Trophoblast cell (in vitro differentiated cells and primary cell): ENCODE results near the gene DGKE.

Source experiments
- DNase-seq, 2 donors: peaks; one replicate each; pipeline ENCODE4 v3.0.0-alpha.2; 2016
- H2AFZ ChIP-seq: 2 replicates; pipeline ENCODE4 v1.6.1; 2013; ENCODE audit warnings: low read length, moderate library complexity, mild to moderate bottlenecking; ENCODE audit not compliant: insufficient read depth, poor library complexity
- H2AK5ac ChIP-seq: 2 replicates; pipeline ENCODE4 v1.6.1; 2013; ENCODE audit warnings: mild to moderate bottlenecking, low read length
- H2BK120ac ChIP-seq: 2 replicates; pipeline ENCODE4 v1.6.1; 2013; ENCODE audit warnings: low read length, mild to moderate bottlenecking, moderate library complexity; ENCODE audit not compliant: insufficient read depth, poor library complexity
- H2BK12ac ChIP-seq: 2 replicates; pipeline ENCODE4 v1.6.1; 2013; ENCODE audit warnings: mild to moderate bottlenecking, low read length, moderate library complexity
- H2BK5ac ChIP-seq: 2 replicates; pipeline ENCODE4 v1.6.1; 2013; ENCODE audit warnings: low read length, low read depth, moderate library complexity, mild to moderate bottlenecking; ENCODE audit not compliant: poor library complexity
- H3K14ac ChIP-seq: 2 replicates; pipeline ENCODE4 v1.6.1; 2013; ENCODE audit warnings: mild to moderate bottlenecking, low read length
- H3K18ac ChIP-seq: 2 replicates; pipeline ENCODE4 v1.6.1; 2013; ENCODE audit warnings: mild to moderate bottlenecking, low read length
- H3K23ac ChIP-seq: 2 replicates; pipeline ENCODE4 v1.6.1; 2013; ENCODE audit warnings: low read length
- H3K27ac ChIP-seq: 2 replicates; pipeline ENCODE4 v1.5.1; 2013; ENCODE audit warnings: low read depth, mild to moderate bottlenecking, inconsistent platforms, low read length, moderate library complexity
- H3K27me3 ChIP-seq: 2 replicates; pipeline ENCODE4 v1.6.1; 2013; ENCODE audit warnings: inconsistent platforms, mild to moderate bottlenecking, low read length, moderate library complexity; ENCODE audit not compliant: insufficient read depth
- H3K36me3 ChIP-seq, 2 experiments: 1 replicate in 1 of 2; 2 replicates in 1 of 2; pipeline ENCODE4 v1.6.1; 2013; ENCODE audit warnings: low read length in 2 of 2, mild to moderate bottlenecking in 2 of 2, moderate library complexity in 1 of 2; ENCODE audit not compliant: insufficient read depth in 2 of 2, control insufficient read depth in 1 of 2
- H3K4ac ChIP-seq: 2 replicates; pipeline ENCODE4 v1.6.1; 2013; ENCODE audit warnings: low read depth, mild to moderate bottlenecking, low read length, moderate library complexity
- H3K4me1 ChIP-seq, 2 experiments: 1 replicate in 1 of 2; 2 replicates in 1 of 2; pipeline ENCODE4 v1.6.1; 2013; ENCODE audit warnings: low read length in 2 of 2, mild to moderate bottlenecking in 2 of 2, moderate library complexity in 1 of 2; ENCODE audit not compliant: insufficient read depth in 2 of 2, control insufficient read depth in 1 of 2
- H3K4me2 ChIP-seq: 2 replicates; pipeline ENCODE4 v1.6.1; 2013; ENCODE audit warnings: inconsistent platforms, mild to moderate bottlenecking, low read length, moderate library complexity
- H3K4me3 ChIP-seq: 2 replicates; pipeline ENCODE4 v1.5.1; 2013; ENCODE audit warnings: mild to moderate bottlenecking, low read depth, low read length, inconsistent platforms
- H3K79me1 ChIP-seq: one replicate; pipeline ENCODE4 v1.6.1; 2013; ENCODE audit warnings: low read length
- H3K79me2 ChIP-seq: 2 replicates; pipeline ENCODE4 v1.6.1; 2013; ENCODE audit warnings: low read length, mild to moderate bottlenecking; ENCODE audit not compliant: control insufficient read depth, insufficient read depth, poor library complexity
- H3K9ac ChIP-seq: 2 replicates; pipeline ENCODE4 v1.6.1; 2013; ENCODE audit warnings: mild to moderate bottlenecking, low read length
- H3K9me3 ChIP-seq: 2 replicates; pipeline ENCODE4 v1.6.1; 2013; ENCODE audit warnings: low read depth, mild to moderate bottlenecking, control low read depth, inconsistent platforms, low read length; ENCODE audit not compliant: insufficient read depth
- H4K12ac ChIP-seq: 2 replicates; pipeline ENCODE4 v1.6.1; 2013; ENCODE audit warnings: low read depth, mild to moderate bottlenecking, low read length, moderate library complexity
- H4K8ac ChIP-seq: 2 replicates; pipeline ENCODE4 v1.6.1; 2013; ENCODE audit warnings: low read depth, mild to moderate bottlenecking, low read length, moderate library complexity
- H4K91ac ChIP-seq: one replicate; pipeline ENCODE4 v1.6.1; 2013; ENCODE audit warnings: low read depth, mild to moderate bottlenecking, low read length, moderate library complexity
- WGBS: extraction: QIAGEN DNeasy Blood & Tissue Kit; methylation state at CpG from one replicate; pipeline ENCODE4 v1.1.7; 2013; ENCODE audit warnings: missing lambda C conversion rate; ENCODE audit not compliant: insufficient read length, insufficient coverage; ENCODE audit errors: extremely low coverage; 5-methylcytosine and 5-hydroxymethylcytosine counted together

The DGKE gene

GRCh38 chr17:56883616-56884015, 49.7 kb downstream of the DGKE start:
- H2BK5ac ChIP-seq: no peak overlapping the region
- no peaks in the 10 kb centered on the region for H3K27me3 ChIP-seq
- no peak overlapping the region for H4K91ac ChIP-seq
- H4K8ac ChIP-seq: no peak overlapping the region
- no peak overlapping the region for H3K9ac ChIP-seq
- H3K79me1 ChIP-seq: no peaks in the 10 kb centered on the region
- H2AK5ac ChIP-seq: no peak overlapping the region
- H3K18ac ChIP-seq: no peak overlapping the region
- H3K36me3 ChIP-seq: peaks cover 0 to 4% of the 10 kb centered on the region in 2 experiments
- H3K4me2 ChIP-seq: no peak overlapping the region
- H3K4ac ChIP-seq: no peak overlapping the region
- H2BK120ac ChIP-seq: no peak overlapping the region
- no CpG with 5 or more reads among the region's 1 CpG for WGBS
- H2BK12ac ChIP-seq: no peak overlapping the region
- no peaks in the 10 kb centered on the region for H3K79me2 ChIP-seq
- no peak overlapping the region for H3K14ac ChIP-seq
- no peak overlapping the region for H4K12ac ChIP-seq
- no peaks in the 10 kb centered on the region for H3K4me1 ChIP-seq
- no peak overlapping the region for H3K23ac ChIP-seq
- no peak for DNase-seq
- no peak overlapping the region for H3K27ac ChIP-seq
- H3K9me3 ChIP-seq: peaks cover 8% of the 10 kb centered on the region
- H3K4me3 ChIP-seq: no peak overlapping the region
- H2AFZ ChIP-seq: no peak overlapping the region

DNA sequence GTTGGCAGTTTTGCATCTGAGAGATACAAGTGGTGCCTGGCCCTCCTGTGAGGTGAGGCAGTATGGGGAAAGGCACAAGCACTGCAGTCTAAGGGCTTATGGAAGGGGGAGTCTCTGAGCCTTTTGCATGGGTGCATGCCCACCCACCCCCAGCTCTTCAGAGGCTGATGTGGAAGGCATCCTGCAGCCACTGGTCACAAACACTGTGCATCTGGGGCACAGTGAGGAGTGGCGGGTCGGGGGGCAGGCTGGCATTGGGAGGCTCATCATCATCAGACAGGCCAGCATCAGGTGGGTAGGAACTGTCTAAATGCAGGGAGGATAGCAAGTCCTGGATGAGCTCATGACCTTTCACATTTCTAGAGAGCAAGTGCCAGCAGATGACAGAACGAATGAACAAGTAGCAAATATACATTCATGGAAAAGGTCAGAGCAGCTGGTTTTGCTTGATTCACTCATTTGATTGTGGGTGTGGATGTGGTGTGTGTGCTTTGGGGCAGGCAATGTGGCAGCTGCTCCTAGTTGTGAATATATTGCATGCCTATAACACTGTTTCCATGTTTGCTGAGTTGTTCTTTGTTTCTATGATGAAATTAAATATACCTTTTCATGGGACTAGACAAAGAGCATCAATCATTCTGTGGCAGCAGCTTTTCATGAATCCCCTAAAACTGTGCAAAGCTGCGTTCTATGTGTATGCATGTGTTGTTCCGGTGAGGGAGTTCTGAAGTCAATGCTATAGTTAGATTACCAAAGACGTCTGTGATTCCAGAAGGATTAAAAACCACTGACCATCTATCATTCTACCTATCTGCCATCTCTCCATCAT, 50.7 kb downstream of the DGKE start:
- Histone ChIP-seq H2AK5ac (no peak overlapping the region), H4K91ac (no peak overlapping the region), H2BK120ac (no peak overlapping the region), H3K9ac (no peak overlapping the region), H3K23ac (no peak overlapping the region), H3K79me2 (no peaks in the 10 kb centered on the region), H3K14ac (no peak overlapping the region), H3K36me3 (peaks cover 0 to 4% of the 10 kb centered on the region in 2 experiments), H2BK5ac (no peak overlapping the region), H2AFZ (no peak overlapping the region), H3K9me3 (peaks cover 8% of the 10 kb centered on the region), H2BK12ac (no peak overlapping the region), H3K4me1 (no peaks in the 10 kb centered on the region), H3K4me3 (no peak overlapping the region), H3K4ac (no peak overlapping the region), H4K12ac (no peak overlapping the region), H4K8ac (no peak overlapping the region), H3K27me3 (no peaks in the 10 kb centered on the region), H3K4me2 (no peak overlapping the region), H3K18ac (no peak overlapping the region), H3K27ac (no peak overlapping the region), H3K79me1 (no peaks in the 10 kb centered on the region)
- DNase-seq: no peak
- no CpG with 5 or more reads among the region's 6 CpGs for WGBS

GRCh38 chr17:56885312-56885657, 51.3 kb downstream of the DGKE start:
- Histone ChIP-seq H2BK12ac (no peak overlapping the region), H2BK120ac (no peak overlapping the region), H3K27ac (no peak overlapping the region), H3K14ac (no peak overlapping the region), H3K4me1 (no peaks in the 10 kb centered on the region), H3K4me2 (no peak overlapping the region), H3K9me3 (peaks cover 8% of the 10 kb centered on the region), H3K9ac (no peak overlapping the region), H4K12ac (no peak overlapping the region), H2AFZ (no peak overlapping the region), H3K18ac (no peak overlapping the region), H3K23ac (no peak overlapping the region), H2BK5ac (no peak overlapping the region), H4K91ac (no peak overlapping the region), H3K79me1 (no peaks in the 10 kb centered on the region), H2AK5ac (no peak overlapping the region), H3K79me2 (no peaks in the 10 kb centered on the region), H3K27me3 (no peaks in the 10 kb centered on the region), H3K4ac (no peak overlapping the region), H4K8ac (no peak overlapping the region), H3K36me3 (peaks cover 0 to 4% of the 10 kb centered on the region in 2 experiments), H3K4me3 (no peak overlapping the region)
- DNase-seq: no peak
- WGBS: no CpG with 5 or more reads among the region's 2 CpGs

- Histone ChIP-seq H3K4me3 (no peak overlapping the region), H3K14ac (no peak overlapping the region), H3K9ac (no peak overlapping the region), H3K18ac (no peak overlapping the region), H3K27ac (no peak overlapping the region), H2AK5ac (no peak overlapping the region), H3K79me2 (no peaks in the 10 kb centered on the region), H3K27me3 (no peaks in the 10 kb centered on the region), H4K8ac (no peak overlapping the region), H3K36me3 (peaks cover under 1 to 6% of the 10 kb centered on the region in 2 experiments), H2AFZ (no peak overlapping the region), H3K9me3 (peaks cover 8% of the 10 kb centered on the region), H3K4me2 (no peak overlapping the region), H4K12ac (no peak overlapping the region), H3K79me1 (no peaks in the 10 kb centered on the region), H2BK12ac (no peak overlapping the region), H3K4ac (no peak overlapping the region), H2BK5ac (no peak overlapping the region), H2BK120ac (no peak overlapping the region), H3K4me1 (no peaks in the 10 kb centered on the region), H3K23ac (no peak overlapping the region), H4K91ac (no peak overlapping the region)
- no CpG with 5 or more reads among the region's 2 CpGs for WGBS
- DNase-seq: no peak
Observed at GRCh38 chr17:56886288-56886731, 52.4 kb downstream of the DGKE start.
